HEK293 (cell line): ENCODE measurements around the gene GIPC2.

Source experiments
- GLI4 ChIP-seq: fragments of 450-650 bp; formaldehyde crosslinking; IDR thresholded peaks from 2 replicates; pipeline ENCODE4 v1.5.1; 2016; ENCODE audit warnings: missing biosample characterization, missing genetic modification characterization
- IKZF3 ChIP-seq: fragments of 450-650 bp; IDR thresholded peaks from 2 replicates; pipeline ENCODE4 v1.5.0; 2018; ENCODE audit warnings: missing biosample characterization, mild to moderate bottlenecking, missing genetic modification characterization, moderate library complexity
- KLF9 ChIP-seq: fragments of 450-650 bp; formaldehyde crosslinking; IDR thresholded peaks from 2 replicates; pipeline ENCODE4 v1.5.1; 2016; ENCODE audit warnings: missing biosample characterization, missing genetic modification characterization, low read depth
- ZNF366 ChIP-seq: fragments of 450-650 bp; formaldehyde crosslinking; conservative IDR thresholded peaks from 2 replicates; pipeline ENCODE4 v1.5.1; 2016; ENCODE audit warnings: missing biosample characterization, missing genetic modification characterization
- TF ChIP-seq, protein P1 (sequence below): fragments of 450-650 bp; formaldehyde crosslinking; optimal IDR thresholded peaks from 2 replicates; pipeline ENCODE3; 2016; ENCODE audit warnings: missing biosample characterization, mild to moderate bottlenecking, missing genetic modification characterization
- TF ChIP-seq, protein P2 (sequence below): fragments of 450-650 bp; formaldehyde crosslinking; IDR thresholded peaks from 2 replicates; pipeline ENCODE4 v1.5.1; 2016; ENCODE audit warnings: missing biosample characterization, missing genetic modification characterization

DNA sequence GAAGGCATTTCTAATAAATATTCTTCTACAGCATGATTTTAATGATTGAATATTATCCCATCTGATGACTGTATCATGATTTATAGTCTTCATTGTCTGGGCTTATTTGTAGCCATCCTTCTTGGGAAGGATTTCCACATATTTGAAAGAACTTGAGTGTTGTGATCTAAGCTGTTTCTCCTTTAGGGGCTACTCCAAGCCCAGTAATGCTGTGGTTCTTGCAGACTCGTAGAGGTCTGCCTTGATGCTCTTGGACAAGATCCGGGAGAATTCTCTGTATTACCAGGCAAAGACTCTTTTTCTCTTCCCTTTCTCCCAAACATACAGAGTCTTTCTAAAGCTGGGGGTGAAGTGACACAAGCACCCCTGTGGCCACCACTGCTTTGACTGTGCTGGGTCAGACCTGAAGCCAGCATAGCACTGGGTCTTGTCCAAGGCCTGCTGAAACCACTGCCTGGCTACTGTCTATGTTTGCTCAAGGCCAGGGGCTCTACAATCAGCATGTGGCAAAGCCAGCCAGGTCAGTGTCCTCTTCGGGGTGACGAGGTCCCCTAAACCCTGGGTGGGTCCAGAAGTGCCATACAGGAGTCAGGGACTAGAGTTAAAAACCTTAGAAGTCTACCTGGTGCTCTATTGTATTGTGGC lies 107.4 kb downstream of the GIPC2 start:
- TF ChIP-seq ZNF366 (tag by site-specific recombination), result no peak
- TF ChIP-seq, protein P1, sequence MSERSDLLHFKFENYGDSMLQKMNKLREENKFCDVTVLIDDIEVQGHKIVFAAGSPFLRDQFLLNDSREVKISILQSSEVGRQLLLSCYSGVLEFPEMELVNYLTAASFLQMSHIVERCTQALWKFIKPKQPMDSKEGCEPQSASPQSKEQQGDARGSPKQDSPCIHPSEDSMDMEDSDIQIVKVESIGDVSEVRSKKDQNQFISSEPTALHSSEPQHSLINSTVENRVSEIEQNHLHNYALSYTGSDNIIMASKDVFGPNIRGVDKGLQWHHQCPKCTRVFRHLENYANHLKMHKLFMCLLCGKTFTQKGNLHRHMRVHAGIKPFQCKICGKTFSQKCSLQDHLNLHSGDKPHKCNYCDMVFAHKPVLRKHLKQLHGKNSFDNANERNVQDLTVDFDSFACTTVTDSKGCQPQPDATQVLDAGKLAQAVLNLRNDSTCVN (tag by site-specific recombination), result no peak
- no peak for TF ChIP-seq IKZF3
- TF ChIP-seq, protein P2, sequence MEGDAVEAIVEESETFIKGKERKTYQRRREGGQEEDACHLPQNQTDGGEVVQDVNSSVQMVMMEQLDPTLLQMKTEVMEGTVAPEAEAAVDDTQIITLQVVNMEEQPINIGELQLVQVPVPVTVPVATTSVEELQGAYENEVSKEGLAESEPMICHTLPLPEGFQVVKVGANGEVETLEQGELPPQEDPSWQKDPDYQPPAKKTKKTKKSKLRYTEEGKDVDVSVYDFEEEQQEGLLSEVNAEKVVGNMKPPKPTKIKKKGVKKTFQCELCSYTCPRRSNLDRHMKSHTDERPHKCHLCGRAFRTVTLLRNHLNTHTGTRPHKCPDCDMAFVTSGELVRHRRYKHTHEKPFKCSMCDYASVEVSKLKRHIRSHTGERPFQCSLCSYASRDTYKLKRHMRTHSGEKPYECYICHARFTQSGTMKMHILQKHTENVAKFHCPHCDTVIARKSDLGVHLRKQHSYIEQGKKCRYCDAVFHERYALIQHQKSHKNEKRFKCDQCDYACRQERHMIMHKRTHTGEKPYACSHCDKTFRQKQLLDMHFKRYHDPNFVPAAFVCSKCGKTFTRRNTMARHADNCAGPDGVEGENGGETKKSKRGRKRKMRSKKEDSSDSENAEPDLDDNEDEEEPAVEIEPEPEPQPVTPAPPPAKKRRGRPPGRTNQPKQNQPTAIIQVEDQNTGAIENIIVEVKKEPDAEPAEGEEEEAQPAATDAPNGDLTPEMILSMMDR (tag by site-specific recombination), result no peak
- no peak for TF ChIP-seq KLF9 (tag by site-specific recombination)
- TF ChIP-seq GLI4 (tag by site-specific recombination), result no peak
